ENCODE measurements around the gene CLDN6.

CLDN6 gene

DNA sequence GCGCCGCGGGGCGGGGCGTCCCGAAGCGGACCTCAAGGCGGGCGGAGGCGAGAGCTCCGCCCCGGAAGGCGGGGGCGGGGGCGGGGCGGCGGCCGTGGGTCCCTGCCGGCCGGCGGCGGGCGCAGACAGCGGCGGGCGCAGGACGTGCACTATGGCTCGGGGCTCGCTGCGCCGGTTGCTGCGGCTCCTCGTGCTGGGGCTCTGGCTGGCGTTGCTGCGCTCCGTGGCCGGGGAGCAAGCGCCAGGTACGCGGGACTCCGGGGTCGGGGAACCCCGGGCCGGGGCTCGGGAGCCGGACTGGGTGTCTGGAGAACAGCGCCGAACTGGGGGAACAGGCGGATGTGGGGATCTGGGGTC lies 2.2 kb upstream of the CLDN6 start, which contains the start of gene TNFRSF12A:
Gene TNFRSF12A, plus strand, starts transcription at position 122 of the 357 bp plus-strand sequence. Its CDS starts 30 bp downstream, at position 152.
- peak; percentile 87 for DNase-seq
- in situ Hi-C loops (cut with HindIII; ENCODE audit: low pct_ligation_motif_present, low pct_unique_long_range_greater_than_20kb, low sequenced_read_pairs), result no loop called here

DNA sequence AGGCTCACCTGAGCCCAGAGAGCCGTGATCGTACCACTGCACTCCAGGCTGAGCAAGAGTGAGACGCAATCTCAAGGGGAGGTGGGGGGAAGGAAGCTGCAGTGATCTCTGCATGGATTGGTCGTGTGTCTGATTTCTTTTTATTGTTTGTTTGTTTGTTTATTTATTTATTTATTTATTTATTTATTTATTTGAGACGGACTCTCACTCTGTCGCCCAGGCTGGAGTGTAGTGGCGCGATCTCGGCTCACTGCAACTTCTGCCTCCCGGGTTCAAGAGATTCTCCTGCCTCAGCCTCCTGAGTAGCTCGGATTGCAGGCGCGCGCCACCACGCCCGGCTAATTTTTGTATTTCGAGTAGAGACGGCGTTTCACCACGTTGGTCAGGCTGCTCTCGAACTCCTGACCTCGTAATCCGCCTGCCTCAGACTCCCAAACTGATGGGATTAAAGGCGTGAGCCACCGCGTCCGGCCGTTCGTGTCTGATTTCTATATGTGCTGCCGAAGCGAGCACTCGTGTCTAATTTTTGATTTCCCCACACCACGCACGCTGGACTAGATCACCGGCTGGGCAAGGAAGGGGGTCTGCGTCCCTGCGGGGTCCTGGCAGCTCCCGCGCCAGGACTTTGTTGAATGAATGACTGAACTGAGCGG lies 1.7 kb upstream of the CLDN6 start:
- no peak for DNase-seq
- in situ Hi-C loops (cut with HindIII; ENCODE audit: low pct_ligation_motif_present, low pct_unique_long_range_greater_than_20kb, low sequenced_read_pairs), result no loop called here

DNA sequence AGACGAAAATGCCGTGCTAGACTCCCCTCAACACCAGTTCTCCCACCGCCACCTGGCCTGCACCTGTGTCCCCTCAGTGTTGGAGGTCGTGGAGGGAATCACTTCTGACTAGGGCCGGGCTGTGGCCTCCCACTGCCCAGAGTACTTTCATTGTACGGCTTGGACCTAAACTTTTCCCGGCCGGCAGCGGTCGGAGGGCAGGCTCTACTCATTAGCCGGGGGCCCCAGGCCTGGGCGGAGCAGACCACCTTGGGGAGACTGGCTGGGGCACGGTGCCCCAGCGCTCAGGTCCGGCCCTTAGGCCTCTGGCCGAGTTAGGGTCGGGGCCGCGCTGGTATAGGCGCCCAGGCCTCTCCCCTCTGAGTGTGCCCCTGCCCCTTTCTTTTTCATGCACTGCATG lies 639 bp downstream of the CLDN6 start:
- no peak for DNase-seq
- in situ Hi-C loops (cut with HindIII; ENCODE audit: low pct_ligation_motif_present, low pct_unique_long_range_greater_than_20kb, low sequenced_read_pairs), result no loop called here

DNA sequence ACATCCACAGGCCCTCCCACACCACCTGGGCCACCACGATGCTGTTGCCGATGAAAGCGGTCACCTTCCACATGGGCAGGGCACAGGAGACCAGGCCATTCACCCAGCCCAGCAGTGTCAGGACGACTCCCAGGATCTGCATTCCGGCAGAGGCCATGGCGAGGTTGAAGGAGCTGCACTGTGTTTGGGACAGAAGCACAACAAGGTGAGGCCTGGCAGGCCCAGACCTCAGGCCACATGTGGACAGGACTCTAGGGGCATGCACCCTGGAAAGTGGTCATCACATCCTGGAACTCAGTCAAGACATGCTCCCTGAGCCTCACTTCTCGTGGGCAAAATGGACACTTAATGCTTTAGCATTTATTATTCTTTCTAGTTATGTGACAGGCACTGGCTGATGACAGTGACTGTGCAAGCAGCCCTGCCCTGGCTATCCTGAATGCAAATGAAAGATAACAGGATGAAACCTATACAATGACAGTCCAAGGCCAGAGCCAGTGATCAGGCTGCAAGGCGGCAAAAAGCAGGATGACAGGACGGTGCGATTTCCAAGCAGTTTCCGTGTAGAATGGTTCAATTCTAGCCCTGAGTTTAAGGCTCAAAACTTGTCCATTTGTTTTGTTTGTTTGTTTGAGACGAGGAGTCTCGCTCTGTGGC lies 2.0 kb downstream of the CLDN6 start:
- in situ Hi-C loops (cut with HindIII; ENCODE audit: low pct_ligation_motif_present, low pct_unique_long_range_greater_than_20kb, low sequenced_read_pairs), result no loop called here

DNA sequence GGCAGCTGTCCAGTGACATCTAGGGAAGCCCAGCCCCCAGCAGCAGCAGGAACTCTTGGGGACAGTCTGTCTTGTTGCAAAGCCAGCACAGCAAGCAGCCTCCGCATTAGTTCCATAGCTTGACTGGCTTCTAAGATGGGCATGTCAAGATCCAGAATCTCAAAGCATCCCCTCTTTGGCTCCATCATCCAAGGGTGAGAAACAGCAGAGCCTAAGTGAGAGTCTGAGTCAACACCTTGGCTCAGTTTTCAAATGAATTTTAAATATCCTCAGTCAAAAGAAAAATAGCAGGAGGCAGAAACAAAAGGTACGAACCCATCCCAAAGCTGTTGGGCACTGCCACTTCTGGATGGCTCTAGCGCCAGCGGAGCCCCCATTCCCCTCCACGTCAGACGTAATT lies 3.0 kb downstream of the CLDN6 start:
- in situ Hi-C loops (cut with HindIII; ENCODE audit: low pct_ligation_motif_present, low pct_unique_long_range_greater_than_20kb, low sequenced_read_pairs), result no loop called here

More for the DNA sequence above, 2.0 kb downstream of the CLDN6 start:
- no peak for DNase-seq

DNA sequence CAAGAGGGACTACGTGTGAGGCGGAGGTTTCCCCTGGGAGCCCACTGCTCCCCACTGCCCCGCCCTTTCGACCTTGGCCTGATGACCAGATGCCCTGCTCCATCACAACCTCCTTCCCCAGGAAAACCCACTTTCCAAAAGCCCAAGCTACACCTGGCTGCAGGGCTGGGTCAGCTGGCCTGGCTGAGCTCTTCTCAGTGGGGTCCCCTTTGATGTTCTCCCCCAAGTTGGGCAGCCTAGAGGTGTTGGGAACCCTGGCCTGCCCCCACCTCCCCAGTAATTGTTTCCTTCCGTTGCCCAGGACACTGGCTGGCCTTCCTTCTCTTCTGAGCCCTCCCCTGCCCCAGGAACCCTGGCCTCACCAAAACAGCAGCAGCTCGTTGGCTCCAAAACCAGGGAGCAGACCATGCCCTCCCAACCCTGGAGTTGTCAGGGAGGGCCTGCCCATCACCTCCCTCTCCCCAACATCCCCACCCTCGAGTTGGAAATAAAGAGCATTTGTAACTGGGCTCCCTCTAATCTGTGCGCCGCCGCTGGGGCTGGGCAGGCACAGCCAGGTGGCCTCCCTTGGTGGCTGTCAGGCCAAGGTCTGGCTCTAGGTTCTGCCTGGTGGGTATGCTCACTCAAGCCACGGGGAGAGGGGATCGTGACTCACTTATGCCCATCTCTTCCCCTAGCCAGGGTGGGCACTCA lies 3.8 kb downstream of the CLDN6 start:
- in situ Hi-C loops (cut with HindIII; ENCODE audit: low pct_ligation_motif_present, low pct_unique_long_range_greater_than_20kb, low sequenced_read_pairs), result no loop called here
- DNase-seq, result no peak

More for the DNA sequence above, 3.0 kb downstream of the CLDN6 start:
- DNase-seq, result no peak

DNA sequence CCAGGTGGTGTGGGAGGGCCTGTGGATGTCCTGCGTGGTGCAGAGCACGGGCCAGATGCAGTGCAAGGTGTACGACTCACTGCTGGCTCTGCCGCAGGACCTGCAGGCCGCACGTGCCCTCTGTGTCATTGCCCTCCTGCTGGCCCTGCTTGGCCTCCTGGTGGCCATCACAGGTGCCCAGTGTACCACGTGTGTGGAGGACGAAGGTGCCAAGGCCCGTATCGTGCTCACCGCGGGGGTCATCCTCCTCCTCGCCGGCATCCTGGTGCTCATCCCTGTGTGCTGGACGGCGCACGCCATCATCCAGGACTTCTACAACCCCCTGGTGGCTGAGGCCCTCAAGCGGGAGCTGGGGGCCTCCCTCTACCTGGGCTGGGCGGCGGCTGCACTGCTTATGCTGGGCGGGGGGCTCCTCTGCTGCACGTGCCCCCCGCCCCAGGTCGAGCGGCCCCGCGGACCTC lies 4.5 kb downstream of the CLDN6 start:
- in situ Hi-C loops (cut with HindIII; ENCODE audit: low pct_ligation_motif_present, low pct_unique_long_range_greater_than_20kb, low sequenced_read_pairs), result no loop called here
- DNase-seq, result no peak

DNA sequence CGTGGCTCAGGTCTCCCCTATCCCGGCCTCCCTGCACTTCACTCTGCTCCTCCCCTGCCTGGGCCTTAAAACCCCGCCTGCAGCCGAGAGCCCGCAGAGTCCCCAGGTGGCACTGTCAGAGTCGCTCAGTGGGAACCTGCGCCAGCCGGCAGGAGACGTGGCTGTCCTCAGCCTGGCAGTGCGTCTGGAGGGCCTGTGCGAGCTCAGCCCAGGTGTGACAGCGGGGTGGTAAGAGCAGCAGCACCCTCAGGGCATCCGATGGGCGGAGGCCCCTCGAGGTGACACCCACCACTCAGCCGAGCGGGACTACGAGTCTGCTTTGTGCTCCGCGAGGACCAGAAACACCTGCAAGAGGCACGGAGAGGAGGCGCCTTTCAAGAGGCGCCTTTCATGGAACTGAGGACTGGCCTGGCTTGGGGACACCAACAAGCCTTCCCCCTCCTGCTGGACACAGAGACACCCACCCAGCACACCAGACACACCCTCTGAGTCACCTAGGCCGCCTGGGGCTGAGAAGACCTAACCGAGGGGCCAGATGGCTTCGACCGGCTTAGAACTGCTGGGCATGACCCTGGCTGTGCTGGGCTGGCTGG lies 5.1 kb downstream of the CLDN6 start, which contains the start of gene CLDN9:
Gene CLDN9, plus strand, starts transcription at position 96 of the 593 bp plus-strand sequence. Its CDS starts 440 bp downstream, at position 536.
- DNase-seq, result no peak
- in situ Hi-C loops (cut with HindIII; ENCODE audit: low pct_ligation_motif_present, low pct_unique_long_range_greater_than_20kb, low sequenced_read_pairs), result no loop called here

DNA sequence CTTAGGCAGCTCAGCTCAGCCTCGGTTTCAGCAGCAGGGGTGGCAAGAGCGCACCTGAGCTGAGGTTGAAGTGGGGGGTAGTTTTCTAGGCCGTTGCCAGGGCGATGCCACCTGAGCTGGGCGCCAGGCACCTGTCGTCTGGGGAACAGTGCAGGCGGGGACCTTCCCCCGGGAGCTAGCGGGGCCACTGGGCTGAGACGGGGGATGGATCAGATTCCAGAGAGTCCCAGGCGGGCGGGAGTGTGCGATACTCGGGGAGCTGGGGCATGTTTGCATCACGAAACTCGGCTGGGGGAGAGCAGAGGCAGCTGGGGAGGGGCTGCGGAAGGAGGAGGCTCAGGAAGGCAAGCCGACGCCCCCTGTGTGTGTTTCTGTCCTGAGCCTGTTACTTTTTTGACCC lies 5.7 kb downstream of the CLDN6 start:
- no peak for DNase-seq
- in situ Hi-C loops (cut with HindIII; ENCODE audit: low pct_ligation_motif_present, low pct_unique_long_range_greater_than_20kb, low sequenced_read_pairs), result no loop called here

DNA sequence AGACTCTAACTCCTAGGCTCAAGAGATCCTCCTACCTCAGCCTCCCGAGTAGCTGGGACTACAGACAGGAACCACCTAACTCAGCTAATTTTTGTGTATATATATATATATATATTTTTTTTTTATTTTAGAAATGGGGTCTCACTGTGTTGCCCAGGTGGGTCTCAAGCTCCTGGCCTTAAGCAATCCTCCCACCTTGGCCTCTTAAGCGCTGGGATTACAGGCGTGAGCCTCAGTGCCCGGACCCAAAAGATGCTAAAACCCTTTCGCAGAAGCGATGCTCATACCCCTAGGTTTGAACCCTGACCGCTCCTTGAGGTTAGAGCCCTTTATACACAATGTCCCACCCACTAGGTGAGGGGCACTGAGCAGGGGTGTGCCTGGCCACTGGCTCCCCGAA lies 7.5 kb downstream of the CLDN6 start:
- in situ Hi-C loops (cut with HindIII; ENCODE audit: low pct_ligation_motif_present, low pct_unique_long_range_greater_than_20kb, low sequenced_read_pairs), result no loop called here
- no peak for DNase-seq

DNA sequence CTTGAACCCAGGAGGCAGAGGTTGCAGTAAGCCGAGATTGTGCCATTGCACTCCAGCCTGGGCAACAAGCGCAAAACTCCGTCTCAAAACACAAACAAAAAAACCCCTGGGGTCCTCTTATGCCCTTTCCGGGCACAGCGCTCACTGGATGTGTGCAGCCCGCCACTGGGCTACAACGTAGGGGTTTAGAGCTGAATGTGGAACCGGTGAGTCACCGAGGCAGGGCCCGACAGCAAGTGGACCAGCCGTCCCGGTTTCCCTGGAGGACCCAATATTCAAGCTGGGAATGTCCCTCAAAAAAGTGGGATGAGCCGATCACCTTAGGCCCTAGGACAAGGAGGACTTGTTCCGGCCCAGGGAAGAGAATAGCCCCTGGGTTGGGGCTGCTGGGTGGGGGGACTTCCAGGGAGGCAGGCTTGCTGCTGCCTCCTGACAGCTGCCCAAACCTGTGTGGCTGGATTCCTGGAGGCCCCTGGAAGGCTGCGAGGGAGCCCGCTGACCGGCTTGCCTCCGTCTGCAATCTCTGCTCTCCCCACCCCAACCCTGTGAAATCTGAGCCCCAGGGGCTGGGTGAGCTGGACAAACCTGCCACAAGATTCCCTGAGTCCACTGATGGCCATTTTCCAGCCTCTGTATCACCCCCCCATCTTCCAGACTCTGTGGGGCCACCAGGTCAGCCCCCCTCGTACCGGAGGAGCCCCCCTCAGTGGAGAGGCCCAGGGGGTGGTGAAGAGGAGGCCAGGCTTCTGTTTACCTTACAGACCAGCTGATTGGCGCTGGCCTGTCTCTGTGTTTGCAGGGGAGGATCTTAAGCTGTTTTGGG lies 8.2 kb downstream of the CLDN6 start:
- in situ Hi-C loops (cut with HindIII; ENCODE audit: low pct_ligation_motif_present, low pct_unique_long_range_greater_than_20kb, low sequenced_read_pairs), result no loop called here
- no peak for DNase-seq

DNA sequence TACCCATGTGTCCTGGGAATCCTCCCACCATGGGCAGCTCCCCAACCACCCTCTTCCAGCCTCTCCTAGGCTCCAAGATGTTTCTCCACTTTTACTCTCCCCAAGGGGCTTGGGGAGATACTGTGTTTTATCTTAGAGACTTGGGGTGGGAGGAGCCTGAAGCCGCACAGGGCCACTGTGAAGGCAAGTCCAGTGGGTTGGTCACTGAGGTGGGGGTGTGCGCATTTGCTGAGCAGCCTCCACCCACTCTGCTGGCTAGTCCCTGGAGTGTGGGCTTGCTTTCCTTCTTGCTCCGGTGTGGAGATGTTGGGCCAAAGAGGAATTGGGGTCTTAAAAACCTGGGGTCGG lies 9.3 kb downstream of the CLDN6 start:
- in situ Hi-C loops (cut with HindIII; ENCODE audit: low pct_ligation_motif_present, low pct_unique_long_range_greater_than_20kb, low sequenced_read_pairs), result no loop called here
- no peak for DNase-seq

DNA sequence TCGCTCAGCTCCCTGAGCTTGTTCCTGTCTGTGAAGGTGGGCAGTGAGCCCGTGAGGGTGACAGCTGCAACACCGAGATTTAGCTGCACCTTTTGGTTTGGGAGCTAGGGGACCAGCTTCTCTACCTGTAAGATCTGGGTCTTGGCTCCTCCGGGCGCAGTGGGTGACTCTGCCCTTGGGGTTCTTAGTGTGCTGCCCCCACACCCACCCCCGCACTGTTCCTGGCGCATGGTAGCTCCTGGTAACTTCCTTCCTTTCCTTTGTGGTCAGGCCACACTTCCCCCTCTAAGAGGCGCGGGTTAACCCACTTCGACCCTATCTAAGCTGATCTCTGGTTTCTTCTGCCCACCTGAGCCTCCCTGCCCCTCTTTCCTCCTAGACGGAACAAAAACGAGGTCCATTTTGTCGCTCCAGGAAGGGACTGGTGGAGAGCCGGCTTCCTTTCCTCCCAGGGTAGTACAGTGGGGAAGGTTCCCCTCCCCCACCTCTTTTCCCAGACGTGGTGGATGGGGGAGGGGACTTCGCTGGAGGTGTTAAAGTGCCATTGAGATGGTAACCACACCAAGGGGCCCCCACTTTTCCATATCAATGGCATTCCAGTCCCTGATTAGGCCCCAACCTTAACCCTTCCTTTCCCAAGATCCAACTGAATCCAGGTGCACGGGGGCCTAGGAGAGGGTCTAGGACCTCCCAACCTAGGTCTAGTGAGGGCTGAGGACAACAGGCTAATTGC lies 9.9 kb downstream of the CLDN6 start:
- DNase-seq, result no peak
- in situ Hi-C loops (cut with HindIII; ENCODE audit: low pct_ligation_motif_present, low pct_unique_long_range_greater_than_20kb, low sequenced_read_pairs), result no loop called here

DNA sequence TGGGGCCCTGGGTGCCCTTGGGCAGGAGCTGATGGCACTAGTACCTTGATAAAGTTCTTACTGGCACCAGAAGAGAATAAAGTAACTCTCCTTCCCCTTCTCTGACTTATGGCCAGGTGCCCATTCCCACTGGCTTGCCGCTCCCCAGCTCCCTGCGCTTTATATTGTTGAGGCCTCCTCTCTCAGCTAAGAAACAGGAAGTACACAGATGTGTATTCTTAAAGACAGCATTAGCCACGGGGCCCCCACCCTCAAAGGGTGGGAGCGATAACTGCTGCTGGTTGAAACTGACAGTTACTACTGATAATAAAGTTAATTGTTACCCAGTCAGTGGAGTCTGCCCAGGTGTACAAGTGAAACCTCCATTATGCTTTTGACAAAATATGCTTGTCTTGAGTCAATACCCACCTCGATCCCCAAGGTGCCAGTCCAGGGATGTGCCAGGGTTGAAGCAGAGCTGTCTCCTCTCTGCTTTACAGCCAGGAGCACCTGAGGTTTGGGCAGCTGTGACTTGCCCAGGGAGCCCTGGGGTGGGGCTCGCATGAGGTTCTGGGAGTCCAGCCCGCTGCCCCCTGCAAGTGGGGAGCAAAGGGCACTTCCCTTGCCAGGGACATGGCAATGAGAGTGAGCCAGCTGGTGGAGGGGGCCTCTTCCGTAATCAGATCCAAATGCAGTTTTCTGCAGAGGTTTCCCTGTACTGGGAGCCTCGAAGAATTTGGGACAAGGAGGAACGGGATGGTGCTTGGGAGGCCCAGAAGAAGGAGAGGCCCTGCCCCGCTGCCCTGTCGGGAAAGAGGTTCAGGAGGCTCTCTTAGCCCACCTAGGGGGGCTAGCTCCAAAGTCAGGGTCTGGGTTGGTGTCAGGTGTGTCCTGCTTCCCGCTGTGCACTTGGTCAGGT lies 10.7 kb downstream of the CLDN6 start:
- in situ Hi-C loops (cut with HindIII; ENCODE audit: low pct_ligation_motif_present, low pct_unique_long_range_greater_than_20kb, low sequenced_read_pairs), result no loop called here
- DNase-seq, result no peak

DNA sequence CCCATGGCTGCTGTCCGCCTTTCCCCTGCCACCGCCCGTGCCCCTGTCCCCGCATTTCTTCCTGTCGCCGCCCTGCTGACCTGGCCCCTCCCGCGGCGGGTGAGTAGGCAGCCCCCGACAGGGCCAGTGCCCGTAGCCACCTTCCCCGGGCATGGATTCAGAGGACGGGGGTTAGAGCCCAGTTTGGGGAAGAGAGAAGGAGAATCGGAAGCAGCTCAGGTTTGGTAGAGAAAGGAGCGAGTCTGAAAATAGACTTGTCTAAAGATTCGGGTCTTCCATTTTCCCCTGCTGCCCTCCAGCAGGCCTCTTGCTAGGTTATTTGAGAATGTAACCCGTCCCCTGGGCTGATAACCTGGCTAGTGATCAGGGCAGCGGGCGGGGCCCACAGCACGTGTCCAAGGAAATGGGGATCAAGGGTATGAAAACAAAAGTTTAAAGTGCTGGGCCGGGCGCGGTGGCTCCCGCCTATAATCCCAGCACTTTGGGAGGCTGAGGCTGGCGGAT lies 13.2 kb downstream of the CLDN6 start:
- in situ Hi-C loops (cut with HindIII; ENCODE audit: low pct_ligation_motif_present, low pct_unique_long_range_greater_than_20kb, low sequenced_read_pairs), result no loop called here
- DNase-seq, result peak; percentile 50

DNA sequence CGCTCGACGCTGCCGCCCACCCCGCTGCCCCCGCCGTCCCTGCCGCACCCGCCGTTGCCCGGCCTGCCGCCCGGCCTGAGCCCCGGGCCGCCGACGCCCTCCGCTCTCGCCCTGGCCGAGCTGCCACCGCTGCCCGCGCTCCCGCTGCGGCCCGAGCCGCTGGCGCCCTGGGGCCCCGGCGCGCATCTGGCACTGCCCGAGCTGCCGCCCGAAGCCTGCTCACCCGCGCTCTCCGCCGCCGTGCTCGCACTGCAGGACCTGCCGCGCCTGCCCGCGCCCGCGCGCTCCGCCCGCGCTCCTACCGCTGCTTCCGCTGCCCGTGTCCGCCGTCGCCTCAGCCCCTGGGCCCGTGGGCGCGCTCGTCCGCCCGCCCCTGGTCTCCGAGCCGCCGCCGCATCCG lies 13.7 kb downstream of the CLDN6 start:
- peak; percentile 40 for DNase-seq
- in situ Hi-C loops (cut with HindIII; ENCODE audit: low pct_ligation_motif_present, low pct_unique_long_range_greater_than_20kb, low sequenced_read_pairs), result no loop called here

All from ACHN (cell line).